ENCODE data around the gene DACT2. TPM values are rescaled to one million over a fixed set of nuclear protein-coding genes. Genes with fewer than 3 reads are reported as not detected.

Gene DACT2
- total RNA-seq (1 to 10 TPM; 1.6 to 2.4 (median 2.1) TPM), polyA plus RNA-seq (1.4 TPM)
- long read RNA-seq, donor 1, partial matches to known transcripts: 0 of 2 reads
- long read RNA-seq, donor 1, other reads (novel, unspliced or antisense): 1 of 2 reads
- long read RNA-seq, donor 2, partial matches to known transcripts: 0 of 4 reads
- long read RNA-seq, donor 2, other reads (novel, unspliced or antisense): 0 of 4 reads
- long read RNA-seq, donor 3, partial matches to known transcripts: 0 of 2 reads
- long read RNA-seq, donor 3, other reads (novel, unspliced or antisense): 2 of 2 reads
- long read RNA-seq, donor 4: 0 reads

- Histone ChIP-seq H3K4me1 (ENCODE audit: control insufficient read depth, insufficient read depth, low read length) (no peaks in the 10 kb centered on the region), H3K9me3 (ENCODE audit: control insufficient read depth, low read length) (no peaks in the 10 kb centered on the region), H3K27ac (ENCODE audit: low read length) (no peak within 1 kb of the TSS), H3K27me3 (ENCODE audit: control insufficient read depth, insufficient read depth) (peaks cover 2% of the 10 kb centered on the region), H3K4me3 (ENCODE audit: low read length) (peak within 1 kb of the TSS; percentile 59)
- ATAC-seq (peak; percentile 64), DNase-seq (peak in 2 of 3 donors; percentile 69 to 76)
- 2% methylated on average over 91 of the region's 92 CpGs for WGBS
- intact Hi-C loops (cut with DNase I): no loop called here
Measured at GRCh38 chr6:168319279-168320111, at the start of gene DACT2. DACT2 (minus strand) TSS chr6:168319777; CDS start chr6:168319633, 144 bp downstream.

GRCh38 chr6:168368936-168369335 lies 49.4 kb upstream of the DACT2 start:
- no peak overlapping the region for H3K27ac ChIP-seq (ENCODE audit: low read length)
- H3K4me1 ChIP-seq (ENCODE audit: control insufficient read depth, insufficient read depth, low read length): no peaks in the 10 kb centered on the region
- no peaks in the 10 kb centered on the region for H3K27me3 ChIP-seq (ENCODE audit: control insufficient read depth, insufficient read depth)
- ATAC-seq (no peak), DNase-seq (peak in 1 of 3 donors; percentile 23)
- H3K9me3 ChIP-seq (ENCODE audit: control insufficient read depth, low read length): no peaks in the 10 kb centered on the region
- intact Hi-C loops (cut with DNase I): no loop called here
- H3K4me3 ChIP-seq (ENCODE audit: low read length): no peak overlapping the region
- WGBS: 70% methylated on average over 7 of the region's 7 CpGs

- DNase-seq: peak in 1 of 3 donors; percentile 11
- intact Hi-C loops (cut with DNase I): no loop called here
- H3K4me3 ChIP-seq (ENCODE audit: low read length): no peak overlapping the region
- no peaks in the 10 kb centered on the region for H3K4me1 ChIP-seq (ENCODE audit: control insufficient read depth, insufficient read depth, low read length)
- no peaks in the 10 kb centered on the region for H3K9me3 ChIP-seq (ENCODE audit: control insufficient read depth, low read length)
- H3K27me3 ChIP-seq (ENCODE audit: control insufficient read depth, insufficient read depth): no peaks in the 10 kb centered on the region
- H3K27ac ChIP-seq (ENCODE audit: low read length): no peak overlapping the region
- no peak for ATAC-seq
- 56% methylated on average over 12 of the region's 12 CpGs for WGBS
Measured at GRCh38 chr6:168368066-168368820, 48.7 kb upstream of the DACT2 start.

- H3K27ac ChIP-seq (ENCODE audit: low read length): no peak overlapping the region
- 63% methylated on average over 15 of the region's 15 CpGs for WGBS
- H3K4me3 ChIP-seq (ENCODE audit: low read length): no peak overlapping the region
- no peak for DNase-seq
- intact Hi-C loops (cut with DNase I): no loop called here
- H3K27me3 ChIP-seq (ENCODE audit: control insufficient read depth, insufficient read depth): no peaks in the 10 kb centered on the region
- no peak for ATAC-seq
- no peaks in the 10 kb centered on the region for H3K9me3 ChIP-seq (ENCODE audit: control insufficient read depth, low read length)
- no peaks in the 10 kb centered on the region for H3K4me1 ChIP-seq (ENCODE audit: control insufficient read depth, insufficient read depth, low read length)
Measured at GRCh38 chr6:168367285-168367751, 47.7 kb upstream of the DACT2 start.

- DNase-seq (no peak), ATAC-seq (no peak)
- Histone ChIP-seq H3K27me3 (ENCODE audit: control insufficient read depth, insufficient read depth) (no peaks in the 10 kb centered on the region), H3K4me1 (ENCODE audit: control insufficient read depth, insufficient read depth, low read length) (no peaks in the 10 kb centered on the region), H3K27ac (ENCODE audit: low read length) (no peak overlapping the region), H3K4me3 (ENCODE audit: low read length) (no peak overlapping the region), H3K9me3 (ENCODE audit: control insufficient read depth, low read length) (no peaks in the 10 kb centered on the region)
- WGBS: 88% methylated on average over 9 of the region's 9 CpGs
- intact Hi-C loops (cut with DNase I): no loop called here
Measured at GRCh38 chr6:168366473-168366872, 46.9 kb upstream of the DACT2 start.

GRCh38 chr6:168365422-168366165 lies 46.0 kb upstream of the DACT2 start:
- H3K9me3 ChIP-seq (ENCODE audit: control insufficient read depth, low read length): no peaks in the 10 kb centered on the region
- ATAC-seq: peak in 1 of 2 donors; percentile 30
- no peak overlapping the region for H3K4me3 ChIP-seq (ENCODE audit: low read length)
- 84% methylated on average over 24 of the region's 24 CpGs for WGBS
- no peak overlapping the region for H3K27ac ChIP-seq (ENCODE audit: low read length)
- no peaks in the 10 kb centered on the region for H3K4me1 ChIP-seq (ENCODE audit: control insufficient read depth, insufficient read depth, low read length)
- intact Hi-C loops (cut with DNase I): no loop called here
- DNase-seq: no peak
- H3K27me3 ChIP-seq (ENCODE audit: control insufficient read depth, insufficient read depth): no peaks in the 10 kb centered on the region

- intact Hi-C loops (cut with DNase I): no loop called here
- no peaks in the 10 kb centered on the region for H3K27me3 ChIP-seq (ENCODE audit: control insufficient read depth, insufficient read depth)
- DNase-seq: no peak
- H3K4me1 ChIP-seq (ENCODE audit: control insufficient read depth, insufficient read depth, low read length): no peaks in the 10 kb centered on the region
- H3K27ac ChIP-seq (ENCODE audit: low read length): no peak overlapping the region
- H3K4me3 ChIP-seq (ENCODE audit: low read length): no peak overlapping the region
- no peaks in the 10 kb centered on the region for H3K9me3 ChIP-seq (ENCODE audit: control insufficient read depth, low read length)
- no peak for ATAC-seq
- 93% methylated on average over 31 of the region's 31 CpGs for WGBS
Measured at GRCh38 chr6:168364793-168365421, 45.3 kb upstream of the DACT2 start.

- DNase-seq: no peak
- H3K27me3 ChIP-seq (ENCODE audit: control insufficient read depth, insufficient read depth): no peaks in the 10 kb centered on the region
- no peak for ATAC-seq
- WGBS: 78% methylated on average over 13 of the region's 13 CpGs
- intact Hi-C loops (cut with DNase I): no loop called here
- no peaks in the 10 kb centered on the region for H3K4me1 ChIP-seq (ENCODE audit: control insufficient read depth, insufficient read depth, low read length)
- H3K4me3 ChIP-seq (ENCODE audit: low read length): no peak overlapping the region
- no peak overlapping the region for H3K27ac ChIP-seq (ENCODE audit: low read length)
- H3K9me3 ChIP-seq (ENCODE audit: control insufficient read depth, low read length): no peaks in the 10 kb centered on the region
Measured at GRCh38 chr6:168363811-168364792, 44.5 kb upstream of the DACT2 start.

GRCh38 chr6:168363302-168363701 lies 43.7 kb upstream of the DACT2 start:
- Histone ChIP-seq H3K9me3 (ENCODE audit: control insufficient read depth, low read length) (no peaks in the 10 kb centered on the region), H3K27me3 (ENCODE audit: control insufficient read depth, insufficient read depth) (no peaks in the 10 kb centered on the region), H3K4me3 (ENCODE audit: low read length) (no peak overlapping the region), H3K27ac (ENCODE audit: low read length) (no peak overlapping the region), H3K4me1 (ENCODE audit: control insufficient read depth, insufficient read depth, low read length) (no peaks in the 10 kb centered on the region)
- ATAC-seq (no peak), DNase-seq (no peak)
- WGBS: 76% methylated on average over 3 of the region's 3 CpGs
- intact Hi-C loops (cut with DNase I): no loop called here
